Activated CD4-positive, CD25-positive, alpha-beta regulatory T cell (primary cell): ENCODE measurements around the gene PNLIPRP1.

ENCODE experiments used
- DNase-seq, 4 experiments: peaks; one replicate each; lab custom pipeline; 2025; lab: John Stamatoyannopoulos, UW

Gene PNLIPRP1

DNA sequence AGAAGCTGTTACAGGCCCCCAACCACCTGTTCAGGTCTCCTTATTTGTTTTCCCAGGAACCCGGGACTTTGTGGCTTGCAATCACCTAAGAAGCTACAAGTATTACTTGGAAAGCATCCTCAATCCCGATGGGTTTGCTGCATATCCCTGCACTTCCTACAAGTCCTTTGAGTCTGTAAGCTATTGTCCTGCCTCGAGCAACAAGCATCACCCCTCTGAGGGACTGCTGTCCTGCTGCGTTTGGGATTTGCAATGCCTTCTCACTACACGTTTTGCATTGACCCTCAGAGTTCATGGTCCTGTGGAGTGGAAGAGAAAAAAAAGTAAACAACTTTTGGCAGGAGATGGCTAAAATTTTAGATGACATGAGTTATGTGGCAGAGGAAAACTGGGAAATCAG is 9.2 kb downstream of the PNLIPRP1 start:
- DNase-seq = no peak

DNA sequence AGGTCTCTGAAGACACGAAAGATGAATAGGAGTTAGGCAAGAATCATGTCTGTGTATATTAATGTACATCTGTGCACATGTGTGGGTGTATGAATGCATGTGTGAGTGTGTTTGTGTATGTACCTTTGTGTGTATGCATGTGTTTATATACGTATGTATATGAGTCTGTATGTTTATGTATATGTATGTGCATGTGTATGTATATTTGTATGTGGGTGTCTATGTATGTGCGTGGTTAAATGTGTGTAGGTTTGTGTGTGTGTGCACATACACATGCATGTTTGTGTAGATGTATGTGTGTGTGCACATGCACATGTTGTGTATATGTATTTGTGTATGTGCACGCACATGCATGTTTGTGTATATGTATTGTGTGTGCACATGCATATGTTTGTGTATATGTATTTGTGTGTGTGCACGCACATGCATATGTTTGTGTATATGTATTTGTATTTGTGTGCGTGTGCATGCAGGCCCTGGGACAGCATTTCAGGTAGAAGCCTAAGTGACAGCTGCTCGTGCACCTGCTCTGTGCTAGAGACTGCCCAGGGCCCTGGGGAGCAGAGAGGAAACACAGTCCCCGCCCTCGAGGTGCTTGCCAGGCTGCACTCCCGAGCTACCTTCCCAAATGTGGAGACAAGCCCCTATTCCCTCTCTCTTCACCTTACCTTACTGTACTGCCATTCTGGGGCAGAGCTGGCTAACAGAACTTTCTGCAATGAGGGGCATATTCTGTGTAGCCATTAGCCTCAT is 12.1 kb downstream of the PNLIPRP1 start:
- no peak for DNase-seq

DNA sequence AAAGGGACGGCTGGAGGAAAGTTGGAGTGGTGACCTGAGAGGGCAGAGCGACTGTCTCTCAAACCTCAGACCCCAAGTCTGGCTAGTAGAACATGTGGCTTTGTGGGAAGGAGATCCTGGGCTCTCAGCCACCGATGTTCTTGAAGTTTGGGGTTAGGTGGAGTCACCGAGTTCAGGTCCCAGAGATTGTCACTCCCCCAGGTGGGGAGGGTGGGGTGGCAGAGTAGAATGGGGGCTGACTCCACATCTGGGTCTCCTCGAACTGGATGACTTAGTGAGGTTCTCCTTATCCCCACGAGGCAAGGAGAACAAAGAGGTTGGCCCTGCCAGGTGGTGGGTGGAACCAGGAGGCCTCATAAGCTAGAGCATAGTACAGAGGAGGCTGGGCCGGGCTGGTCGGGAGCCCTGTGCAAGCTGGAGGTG is 15.3 kb downstream of the PNLIPRP1 start:
- no peak for DNase-seq

DNA sequence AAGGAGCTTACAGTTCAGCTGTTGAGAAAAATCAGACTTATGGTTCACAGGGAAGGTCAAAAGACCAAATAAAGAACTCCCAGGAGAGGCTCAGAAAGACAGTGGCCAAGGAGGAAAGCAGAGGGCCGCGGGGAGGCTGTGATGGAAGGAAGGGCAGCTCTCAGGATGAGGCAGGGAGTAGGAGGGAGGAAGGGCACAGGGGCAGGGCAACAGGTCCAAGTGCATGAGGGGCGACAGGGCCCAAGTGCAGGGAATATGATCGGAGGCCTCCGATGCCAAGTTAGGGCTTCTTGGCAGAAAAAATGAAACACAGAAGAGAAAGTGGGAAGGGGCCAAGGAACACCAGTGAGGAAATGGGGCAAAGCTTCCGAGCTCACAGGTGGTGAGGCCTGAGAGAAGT is 16.6 kb downstream of the PNLIPRP1 start:
- no peak for DNase-seq

DNA sequence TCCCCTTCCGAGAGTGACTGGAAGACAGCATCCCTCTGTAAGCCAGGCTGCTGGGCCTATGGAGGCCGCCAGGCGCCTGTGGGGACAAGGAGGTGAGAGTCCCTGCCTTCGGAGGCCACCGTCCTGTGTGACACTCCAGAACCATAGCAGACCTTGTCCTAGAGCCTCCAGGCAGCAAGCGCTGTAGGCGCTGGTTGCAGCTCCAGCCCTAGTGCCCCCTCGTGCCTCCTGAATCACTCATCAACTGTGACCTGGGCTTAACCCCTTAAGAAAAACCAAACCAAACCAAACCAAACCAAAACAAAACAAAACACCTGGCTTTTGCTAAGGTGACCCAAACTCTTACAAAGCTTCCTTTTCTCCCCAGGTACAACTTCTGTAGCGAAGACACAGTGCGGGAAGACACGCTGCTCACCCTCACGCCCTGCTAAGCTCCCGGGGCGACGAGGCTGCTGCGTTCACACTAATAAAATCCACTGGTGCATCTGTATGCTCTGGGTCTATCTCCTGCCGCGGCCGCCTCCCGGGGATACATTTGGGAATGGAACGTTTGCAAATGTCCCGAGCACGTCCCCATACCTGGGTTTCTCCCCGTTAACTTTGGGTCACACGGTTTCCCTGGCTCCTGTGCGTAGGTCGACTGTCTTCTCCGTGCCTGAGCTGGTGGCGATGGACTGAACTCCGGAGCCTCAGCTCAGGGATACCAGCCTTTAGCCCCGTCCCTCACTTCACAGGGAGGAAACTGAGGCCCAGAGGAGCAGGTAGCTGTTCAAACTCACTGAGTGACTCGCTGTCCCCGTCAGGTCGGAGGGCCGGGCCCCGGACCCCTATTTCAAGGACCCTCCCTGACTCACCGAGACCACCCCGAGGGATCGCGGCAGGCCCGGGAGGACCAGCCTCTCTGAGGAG is 18.2 kb downstream of the PNLIPRP1 start:
- DNase-seq = no peak

DNA sequence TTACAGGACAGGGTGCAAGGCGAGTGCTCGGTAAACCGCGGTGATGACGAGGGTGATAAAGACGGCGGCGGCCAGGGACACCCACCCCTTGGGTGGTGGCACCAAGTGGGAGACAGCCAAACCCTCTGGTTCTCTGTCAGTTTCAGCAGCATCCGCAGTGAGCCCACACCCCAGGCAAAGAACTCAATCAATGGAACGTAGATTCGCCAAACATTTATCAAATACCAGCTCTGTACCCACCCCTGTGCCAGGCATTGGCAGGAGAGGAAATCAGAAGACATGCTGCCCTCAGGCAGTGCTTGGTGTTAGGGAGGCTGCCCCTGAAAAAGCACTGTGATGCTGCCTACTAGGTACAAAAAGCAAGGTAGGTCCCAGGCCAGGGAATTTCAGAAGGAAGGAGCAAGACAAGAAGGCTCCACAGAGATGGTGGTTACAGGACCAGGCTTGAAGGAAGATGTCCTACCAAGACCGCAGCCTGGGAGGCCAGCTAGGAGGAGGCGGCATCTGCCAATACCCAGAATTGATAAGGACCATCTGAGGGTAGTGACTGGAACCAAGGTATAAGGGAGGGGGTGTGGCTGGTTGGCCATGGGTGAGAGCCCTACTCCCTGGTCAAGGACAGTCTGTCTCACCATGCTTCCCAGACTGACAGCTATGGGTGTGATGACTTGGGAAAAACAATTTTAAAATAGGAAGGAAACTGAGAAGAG is 19.8 kb downstream of the PNLIPRP1 start:
- DNase-seq = no peak

DNA sequence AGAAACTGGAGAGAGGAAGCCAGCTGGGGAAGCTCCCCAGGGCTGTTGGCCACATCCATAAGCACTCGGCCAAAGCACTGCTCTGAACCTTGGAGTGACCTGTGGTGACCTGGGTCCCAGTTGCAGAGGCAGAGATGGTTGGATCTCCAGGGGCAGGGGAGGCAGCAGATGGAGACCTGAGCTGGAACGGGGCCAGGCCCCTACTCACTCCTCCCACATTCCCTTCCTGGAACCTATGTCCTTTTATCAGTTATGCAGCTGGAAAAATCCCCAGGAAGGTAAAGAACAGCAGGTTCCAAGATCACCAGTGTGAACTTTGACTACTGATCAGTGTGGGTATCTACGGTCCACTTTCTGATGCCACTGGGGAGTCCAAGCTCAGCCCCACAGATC is 20.4 kb downstream of the PNLIPRP1 start:
- DNase-seq = no peak

DNA sequence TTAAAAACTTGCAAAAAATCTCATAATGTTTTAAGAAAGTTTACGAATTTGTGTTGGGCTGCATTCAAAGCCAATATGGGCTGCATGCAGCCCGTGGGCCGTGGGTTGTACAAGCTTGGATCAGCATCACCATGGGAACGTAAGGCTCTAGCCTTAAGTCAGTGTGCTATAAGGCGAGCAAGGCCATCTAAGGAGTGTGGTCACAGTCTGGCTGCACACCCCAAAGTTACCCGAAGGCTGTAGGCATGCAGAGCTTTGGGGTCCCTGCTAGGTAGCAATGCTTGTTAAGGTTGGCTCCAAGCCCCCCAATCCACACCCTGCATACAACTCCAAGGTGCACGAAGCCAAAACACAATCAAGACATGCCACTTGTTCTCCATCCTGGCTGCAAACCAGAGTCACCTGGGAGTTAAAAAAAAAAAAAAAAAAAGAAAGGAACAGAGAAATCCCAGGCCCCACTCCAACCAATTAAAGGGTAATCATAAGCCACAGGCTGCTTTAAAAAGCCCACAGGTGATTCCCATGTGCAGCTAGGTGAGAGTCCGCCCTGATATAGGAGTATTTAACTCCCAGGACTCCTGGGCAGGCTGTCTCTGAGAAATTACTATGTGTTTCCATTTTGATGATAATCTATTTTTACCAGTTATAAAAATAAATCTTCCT is 21.5 kb downstream of the PNLIPRP1 start:
- DNase-seq = no peak

DNA sequence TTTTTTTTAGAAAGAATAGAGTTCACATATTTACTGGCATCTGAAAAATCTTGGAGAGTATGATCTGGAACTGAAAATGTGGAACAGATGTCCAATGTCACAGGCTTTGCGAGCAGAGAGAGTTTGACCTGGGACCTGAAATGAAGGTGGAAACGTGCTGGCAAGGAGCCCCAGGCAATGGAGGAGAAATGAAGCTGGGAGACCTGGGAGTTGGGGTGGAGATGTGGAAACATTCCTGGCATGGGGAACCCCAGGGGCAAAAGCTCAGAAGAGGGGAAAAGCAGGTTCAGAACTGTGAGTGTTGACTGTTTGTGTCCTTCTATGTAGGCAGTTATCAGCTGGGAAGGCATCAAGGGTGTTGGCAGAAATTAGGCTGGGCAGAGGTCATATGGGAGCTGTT is 22.7 kb downstream of the PNLIPRP1 start:
- DNase-seq = no peak

DNA sequence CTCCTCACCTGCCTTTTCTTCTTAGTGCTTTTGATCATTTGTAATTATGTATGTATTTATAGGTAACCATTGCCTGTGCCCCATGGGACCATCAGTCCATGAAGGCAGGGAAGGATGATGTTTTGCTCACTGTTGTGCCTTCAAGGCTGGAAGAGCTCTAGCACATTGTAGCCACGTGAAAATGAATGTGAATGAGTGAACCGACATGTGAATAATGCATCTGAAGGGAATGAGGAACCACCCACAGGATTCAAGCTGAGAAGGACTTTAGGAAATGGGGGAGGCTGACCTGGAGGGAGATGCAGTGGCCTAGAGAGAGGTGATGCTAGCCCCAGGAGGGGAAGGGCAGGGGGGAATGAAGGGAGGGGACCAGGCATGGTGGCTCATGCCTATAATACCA is 24.0 kb downstream of the PNLIPRP1 start:
- no peak for DNase-seq

DNA sequence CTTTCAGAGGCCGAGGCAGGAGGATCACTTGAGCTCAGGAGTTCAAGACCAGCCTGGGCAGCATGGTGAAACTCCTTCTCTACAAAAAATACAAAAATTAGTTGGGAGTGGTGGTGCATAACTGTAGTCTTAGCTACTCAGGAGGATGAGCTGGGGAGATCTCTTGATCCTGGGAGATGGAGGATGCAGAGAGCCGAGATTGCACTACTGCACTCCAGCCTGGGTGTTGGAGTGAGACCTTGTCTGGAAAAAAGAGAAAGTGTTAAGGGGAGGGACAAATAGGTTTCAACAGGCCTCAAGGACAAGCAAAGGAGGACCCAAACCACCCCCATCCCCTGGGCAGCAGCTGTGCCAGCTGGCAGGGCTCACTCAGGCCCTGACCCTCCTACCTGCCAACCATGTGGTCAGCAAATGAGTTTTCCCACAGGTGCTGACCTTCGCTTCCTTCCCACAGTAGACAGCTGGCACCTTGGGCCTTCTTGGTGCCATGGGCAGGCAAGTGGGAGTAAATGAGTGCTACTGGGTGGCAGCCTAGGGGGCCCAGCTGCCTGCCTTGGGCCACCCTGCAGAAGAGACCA is 24.5 kb downstream of the PNLIPRP1 start:
- no peak for DNase-seq

DNA sequence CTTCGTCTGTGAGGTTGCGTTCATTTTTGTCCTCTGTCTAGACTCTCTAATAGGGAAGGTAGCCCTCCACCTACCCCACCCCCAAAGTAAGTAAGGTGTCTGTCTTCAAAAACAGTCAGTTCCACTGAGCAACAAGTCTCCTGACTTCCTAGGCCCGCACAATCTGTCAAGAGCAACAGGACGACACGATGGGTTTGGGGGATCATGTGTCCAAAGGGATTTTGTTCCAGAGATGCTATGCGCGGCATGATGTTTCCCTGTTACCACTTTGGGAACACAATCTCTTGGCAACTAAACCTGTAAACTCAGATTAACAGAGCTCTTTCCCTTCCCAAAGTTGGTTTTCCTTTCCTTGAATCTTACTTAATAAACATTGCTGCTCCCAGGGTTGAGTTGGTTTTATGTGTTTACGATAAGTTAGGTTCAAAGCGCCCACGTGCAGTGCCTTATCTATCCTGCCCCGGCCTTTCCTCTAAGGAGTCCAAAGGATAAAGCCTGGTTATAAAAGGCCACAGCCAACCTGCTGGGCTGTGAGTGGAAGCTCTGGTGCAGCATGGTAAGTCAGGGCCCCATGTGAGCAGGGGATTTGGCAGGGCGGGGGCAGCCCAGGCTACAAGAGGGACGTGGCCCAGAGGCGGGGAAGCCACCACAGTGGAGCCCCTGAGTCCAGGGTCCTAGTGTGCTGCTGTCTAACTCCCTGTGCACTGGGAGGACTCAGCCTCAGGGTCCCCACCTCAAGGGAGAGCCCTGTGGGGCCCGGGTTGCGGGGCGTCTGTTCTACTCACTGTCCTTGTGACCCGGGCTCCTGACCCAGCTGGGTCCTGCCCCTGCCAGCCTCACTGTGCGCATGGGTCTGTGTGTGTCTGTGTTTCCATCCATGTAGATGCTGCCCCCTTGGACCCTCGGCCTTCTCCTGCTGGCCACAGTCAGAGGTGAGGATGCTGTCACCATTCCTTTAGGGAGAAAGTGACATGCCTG is 30.0 kb downstream of the PNLIPRP1 start, which contains the start of gene PNLIPRP2:
Gene PNLIPRP2, plus strand, starts transcription at position 531 of the 978 bp plus-strand sequence.
- DNase-seq = no peak

DNA sequence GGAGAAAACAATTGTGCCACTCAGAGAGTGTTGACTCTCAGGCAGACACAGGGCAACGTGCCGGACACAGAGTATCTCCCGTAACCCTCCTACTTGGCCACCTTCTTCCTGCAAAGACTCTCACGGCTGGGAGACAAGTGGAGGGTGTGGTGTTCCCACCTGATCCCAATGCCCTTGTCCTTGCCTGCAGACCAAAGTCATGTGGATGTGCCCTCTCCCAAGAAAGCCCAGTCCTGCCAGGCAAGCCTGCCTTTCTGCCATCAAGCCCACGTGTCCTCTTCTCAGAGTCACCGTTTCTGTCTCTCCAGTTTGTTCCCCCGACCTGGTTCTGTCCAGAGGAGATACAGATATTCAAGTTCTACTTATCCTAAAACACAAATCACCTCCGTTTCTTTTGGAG is 30.7 kb downstream of the PNLIPRP1 start:
- no peak for DNase-seq

DNA sequence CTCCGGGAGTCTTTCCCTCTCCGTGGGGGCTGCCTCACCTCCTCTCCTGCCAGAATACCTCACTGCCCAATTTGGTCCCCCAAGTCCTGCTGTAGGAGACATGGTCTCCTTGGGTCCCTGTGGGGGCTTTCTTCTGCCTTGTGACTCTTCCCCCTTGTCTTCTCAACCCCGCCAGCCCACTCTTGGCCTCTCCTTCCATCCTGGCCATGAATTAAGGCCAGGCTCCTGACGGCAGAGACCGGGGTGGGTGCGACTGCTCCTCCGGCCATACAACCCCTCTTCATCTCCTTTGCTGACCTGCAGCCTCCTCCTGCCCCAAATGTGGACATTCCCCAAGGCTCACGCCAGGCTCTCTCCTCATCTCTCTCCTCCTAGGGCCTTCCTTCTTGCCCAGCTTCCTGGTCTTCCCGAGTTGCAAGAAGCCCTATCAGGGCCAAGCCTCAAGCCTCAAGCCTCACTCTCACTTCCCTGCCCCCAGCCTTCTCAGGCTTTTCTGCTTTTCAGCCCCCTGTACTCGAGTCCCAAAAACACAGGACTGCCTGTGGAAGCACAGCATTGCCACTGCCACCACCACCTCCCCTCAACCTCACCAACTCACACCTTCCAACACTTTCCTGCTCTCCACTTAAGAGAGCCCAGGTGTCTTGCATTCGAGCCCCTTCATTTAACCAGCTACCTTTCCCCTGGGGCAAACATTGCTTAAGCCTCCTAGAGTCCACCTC is 31.3 kb downstream of the PNLIPRP1 start:
- DNase-seq = no peak

DNA sequence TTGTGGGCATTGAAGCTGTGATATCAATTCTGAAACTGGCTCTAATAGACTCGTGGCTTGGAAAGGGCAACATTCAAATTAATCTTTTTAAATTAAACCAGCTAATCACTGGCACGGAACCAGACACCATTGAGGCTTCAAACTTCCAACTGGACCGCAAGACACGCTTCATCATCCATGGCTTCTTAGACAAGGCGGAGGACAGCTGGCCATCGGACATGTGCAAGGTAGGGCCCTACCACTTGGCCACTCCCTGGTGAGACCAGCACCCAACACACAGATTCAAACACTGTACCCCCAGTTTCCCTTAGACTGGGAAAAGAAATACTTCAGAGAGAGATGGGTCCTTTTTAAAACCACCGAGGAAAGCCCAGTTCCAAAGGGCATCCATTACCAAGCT is 35.1 kb downstream of the PNLIPRP1 start:
- DNase-seq = no peak

DNA sequence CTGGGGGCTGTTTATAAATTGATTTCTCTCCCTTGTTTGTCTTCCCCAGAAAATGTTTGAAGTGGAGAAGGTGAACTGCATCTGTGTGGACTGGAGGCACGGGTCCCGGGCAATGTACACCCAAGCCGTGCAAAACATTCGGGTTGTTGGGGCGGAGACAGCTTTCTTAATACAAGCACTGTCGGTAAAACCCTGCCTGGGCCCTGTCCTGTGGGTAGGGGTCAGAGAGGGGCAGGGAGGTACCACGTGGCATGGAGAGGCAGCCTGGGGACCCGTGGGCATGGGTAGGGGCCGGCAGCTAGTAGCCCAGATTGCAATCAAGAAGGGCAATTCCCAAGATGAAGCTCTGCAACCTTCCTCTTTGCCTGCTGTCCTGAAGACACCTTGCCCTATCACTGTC is 36.1 kb downstream of the PNLIPRP1 start:
- DNase-seq = no peak

DNA sequence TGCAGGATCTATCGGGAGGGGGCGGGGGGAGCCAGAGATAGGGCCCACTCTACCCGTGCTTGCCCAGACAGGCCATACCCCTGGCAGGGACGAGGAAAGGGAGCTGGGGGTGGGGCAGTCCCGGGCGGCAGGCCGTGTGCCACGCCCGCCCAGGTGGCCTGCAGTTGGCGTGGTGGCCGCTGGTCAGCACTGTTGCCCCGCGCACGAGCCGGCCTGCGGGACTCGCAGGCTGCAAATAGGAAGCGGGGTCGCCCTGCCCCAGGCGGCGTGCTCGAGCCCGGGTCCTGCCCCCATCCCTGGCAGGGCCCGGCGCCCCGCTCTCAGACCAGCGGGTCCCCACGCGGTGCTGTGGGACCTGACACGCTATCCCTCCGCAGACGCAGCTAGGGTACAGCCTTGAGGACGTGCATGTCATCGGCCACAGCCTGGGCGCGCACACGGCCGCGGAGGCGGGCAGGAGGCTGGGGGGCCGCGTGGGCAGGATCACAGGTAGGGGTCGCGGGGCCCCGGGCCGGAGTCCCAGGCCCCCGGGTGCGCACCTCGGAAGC is 36.7 kb downstream of the PNLIPRP1 start:
- DNase-seq = no peak

DNA sequence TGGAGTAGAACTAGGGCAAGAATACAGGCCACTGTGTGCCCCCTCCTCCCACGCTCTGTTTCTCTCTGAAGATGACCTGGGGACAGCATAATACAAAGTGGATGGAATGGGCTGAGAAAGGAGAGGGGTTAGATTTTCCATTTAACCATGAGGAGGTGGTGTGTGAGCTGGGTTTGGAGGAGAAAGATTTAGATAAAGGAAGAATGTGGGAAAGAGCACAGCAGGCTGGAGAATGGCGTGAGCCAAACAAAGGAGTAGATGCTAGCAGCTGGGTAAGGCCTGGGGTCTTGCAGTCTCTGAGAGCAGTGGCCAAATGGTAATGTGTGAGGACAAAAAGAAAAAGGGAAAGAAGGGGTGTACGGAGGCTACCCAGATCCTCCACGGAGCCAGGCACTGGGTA is 38.6 kb downstream of the PNLIPRP1 start:
- DNase-seq = no peak

DNA sequence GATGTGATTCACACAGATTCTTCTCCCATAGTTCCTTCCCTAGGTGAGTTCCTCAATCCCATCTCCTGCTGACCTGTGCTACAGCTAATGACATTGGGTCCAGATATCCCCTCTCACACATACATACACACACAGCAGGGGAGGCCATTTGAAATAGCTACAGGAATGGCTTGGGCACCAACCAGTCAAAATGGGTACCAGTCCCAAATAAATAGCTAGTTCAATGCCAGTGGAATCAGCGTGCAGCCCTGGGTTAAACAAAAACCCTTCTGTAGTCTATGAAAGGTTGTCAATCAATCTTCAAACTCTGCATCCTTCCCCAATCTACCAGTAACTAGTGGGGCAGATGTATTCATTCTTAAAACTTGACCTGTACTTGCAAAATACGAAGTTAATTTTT is 39.3 kb downstream of the PNLIPRP1 start:
- no peak for DNase-seq
